NK-92 (cell line): ENCODE data around the gene BTNL3.

ENCODE experiments used
- DNase-seq: peaks from one replicate; lab custom pipeline; 2025; ENCODE audit not compliant: unreplicated experiment; lab: John Stamatoyannopoulos, UW

BTNL3 gene

GRCh38 chr5:181020688-181021087, 32.0 kb downstream of the BTNL3 start:
- DNase-seq, result no peak

DNA sequence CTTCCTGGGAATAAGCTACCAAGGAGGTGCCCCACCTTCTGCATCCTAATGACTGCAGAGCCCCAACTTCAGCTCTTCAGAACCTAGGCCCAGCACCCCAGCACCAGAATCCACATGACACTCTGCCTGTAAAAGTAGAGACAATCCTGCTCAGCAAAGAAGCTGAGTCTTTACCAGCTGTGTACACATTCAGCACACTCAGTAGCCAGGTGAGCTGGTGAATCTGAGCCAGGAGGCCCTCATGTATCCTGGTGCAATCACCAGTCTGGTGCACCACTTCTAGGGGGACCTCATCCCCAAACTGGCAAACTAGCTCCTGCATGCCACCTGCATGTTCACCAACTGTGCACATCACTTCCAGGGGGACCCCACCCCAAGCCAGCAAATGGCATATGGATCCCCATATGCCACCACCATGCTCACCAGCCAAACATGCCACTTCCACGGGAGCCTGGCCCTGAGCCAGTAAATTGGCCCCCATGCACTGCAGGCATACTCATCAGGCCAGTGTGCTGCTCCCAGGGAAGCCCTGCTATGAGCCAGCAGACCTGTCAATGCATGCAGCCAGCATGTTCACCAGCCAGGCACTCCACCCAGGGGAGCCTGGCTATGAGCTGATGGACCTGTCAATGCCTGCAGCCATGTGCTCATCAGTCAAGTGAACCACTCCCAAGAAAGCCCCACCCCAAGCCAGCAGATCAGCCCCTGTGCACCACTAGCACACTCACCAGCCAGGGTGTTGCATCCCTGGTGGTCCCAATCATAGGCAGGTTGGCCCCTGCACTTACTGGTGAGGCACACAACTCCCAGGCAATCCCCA, 35.8 kb downstream of the BTNL3 start:
- no peak for DNase-seq

DNA sequence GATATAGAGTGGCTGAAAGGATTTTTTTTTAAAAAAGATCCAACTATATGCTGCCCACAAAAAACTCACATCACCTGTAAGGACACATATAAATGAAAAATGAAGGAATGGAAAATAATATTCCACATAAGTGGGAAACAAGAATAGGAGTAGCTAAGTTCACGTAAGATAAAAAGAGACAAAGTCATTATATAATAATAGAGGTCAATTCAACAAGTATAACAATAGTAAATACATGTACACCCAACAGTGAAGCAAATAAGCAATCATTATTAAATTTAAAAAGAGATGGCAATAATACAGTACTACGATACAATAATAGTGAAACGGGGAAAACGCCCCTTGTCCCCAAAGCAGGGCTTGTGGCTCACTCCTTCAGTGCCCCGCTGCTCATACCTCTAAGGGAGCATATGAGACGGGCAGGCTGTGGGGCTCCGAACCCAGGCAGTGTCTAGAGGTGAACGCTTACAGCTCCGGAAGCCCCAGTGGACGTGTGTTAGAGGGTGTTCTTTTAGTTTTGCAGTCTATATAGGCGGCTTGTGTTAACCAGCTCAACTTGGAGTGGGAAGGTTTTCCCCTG, 38.9 kb downstream of the BTNL3 start:
- DNase-seq, result no peak

- DNase-seq, result no peak
Measured at GRCh38 chr5:181028032-181028819, 39.6 kb downstream of the BTNL3 start.

DNA sequence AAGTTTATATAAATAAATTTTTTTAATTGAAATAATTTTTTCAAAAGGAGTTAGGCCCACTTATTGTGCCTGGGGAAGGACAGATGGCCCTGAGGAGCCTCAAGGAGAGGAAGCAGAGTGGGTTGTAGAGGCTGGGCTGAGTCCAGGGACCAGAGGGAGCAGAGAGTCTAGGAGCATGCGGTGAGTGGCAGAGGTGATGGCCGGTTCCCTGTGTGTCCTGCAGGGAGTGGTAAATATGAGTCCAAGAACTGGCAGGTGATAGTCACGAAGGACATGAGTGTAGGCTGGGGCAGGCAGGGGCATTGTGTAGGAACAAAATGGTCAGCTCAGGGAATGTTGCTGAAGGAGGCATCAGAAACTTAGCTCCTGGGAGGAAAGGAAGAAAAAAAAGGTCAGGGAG, 43.1 kb downstream of the BTNL3 start:
- no peak for DNase-seq

GRCh38 chr5:181035991-181036815, 47.6 kb downstream of the BTNL3 start:
- no peak for DNase-seq

DNA sequence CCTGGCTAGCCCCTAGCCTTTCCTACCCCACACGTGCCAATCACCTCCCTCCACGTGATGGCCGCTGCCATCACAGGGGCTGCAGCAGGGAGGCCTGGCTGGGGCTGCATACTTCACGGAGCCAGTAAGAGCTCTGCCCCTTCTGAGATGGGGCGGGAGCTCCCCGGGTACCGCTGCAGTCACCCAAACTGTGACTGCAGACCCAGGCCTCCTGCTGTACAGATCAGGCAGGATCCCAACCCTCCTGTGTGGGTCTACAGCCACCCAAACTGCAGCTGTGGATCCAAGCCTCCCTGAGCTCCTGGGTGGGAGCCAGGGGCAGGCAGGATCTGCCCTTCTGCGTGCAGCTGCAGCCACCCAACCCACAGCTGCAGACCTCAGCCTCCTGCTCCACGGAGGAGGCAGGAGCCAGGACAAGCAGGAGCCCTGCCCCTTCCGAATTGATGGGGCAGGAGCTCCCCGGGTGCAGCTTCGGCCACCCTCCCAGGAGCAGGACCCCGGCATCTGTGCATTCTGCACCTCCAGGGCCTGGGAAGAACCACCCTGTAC, 48.2 kb downstream of the BTNL3 start:
- DNase-seq, result no peak

DNA sequence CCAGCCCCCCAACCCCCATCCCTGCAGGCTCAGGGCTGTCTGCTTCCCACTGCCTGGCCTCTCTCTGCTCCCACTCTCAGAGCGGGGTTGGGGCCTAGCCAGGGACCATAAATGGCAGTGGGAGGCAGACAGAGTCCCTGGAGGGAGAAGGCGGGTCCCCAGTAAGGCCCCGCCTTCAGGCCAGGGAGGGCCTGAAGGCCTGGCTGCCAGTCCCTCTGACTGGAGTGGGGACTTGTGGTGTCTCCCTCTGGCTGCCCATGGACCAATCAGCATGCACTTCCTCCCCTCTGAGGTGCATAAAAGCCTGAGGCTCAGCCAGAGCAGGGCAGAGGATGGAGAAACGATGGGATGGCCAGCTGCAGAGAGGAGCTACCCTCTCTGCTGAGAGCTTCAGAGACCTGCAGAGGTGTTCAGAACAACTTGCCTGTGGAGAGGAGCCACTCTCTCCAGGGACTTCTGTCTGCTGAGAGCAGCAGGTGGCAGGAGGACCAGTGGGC, 48.8 kb downstream of the BTNL3 start:
- DNase-seq, result no peak

DNA sequence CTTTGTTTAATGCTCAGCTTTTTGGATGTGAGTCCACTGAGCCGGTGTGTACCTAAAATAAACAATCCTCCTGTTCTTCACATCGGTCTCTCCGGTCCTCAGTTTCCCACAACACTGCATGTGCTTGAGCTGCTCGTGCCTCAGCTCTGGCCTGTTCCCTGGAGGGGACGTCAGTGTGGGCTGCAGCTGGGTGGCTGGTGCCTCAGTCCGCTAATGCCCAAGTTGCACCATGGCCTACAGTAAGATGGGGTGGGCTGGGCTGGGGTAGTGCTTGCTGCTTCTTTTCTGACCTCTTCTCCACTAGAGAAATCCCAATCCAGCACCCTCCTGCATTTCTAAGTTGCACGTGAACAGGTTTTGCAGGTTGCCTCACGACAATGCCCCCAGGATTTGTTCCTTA, 50.8 kb downstream of the BTNL3 start:
- DNase-seq, result no peak

DNA sequence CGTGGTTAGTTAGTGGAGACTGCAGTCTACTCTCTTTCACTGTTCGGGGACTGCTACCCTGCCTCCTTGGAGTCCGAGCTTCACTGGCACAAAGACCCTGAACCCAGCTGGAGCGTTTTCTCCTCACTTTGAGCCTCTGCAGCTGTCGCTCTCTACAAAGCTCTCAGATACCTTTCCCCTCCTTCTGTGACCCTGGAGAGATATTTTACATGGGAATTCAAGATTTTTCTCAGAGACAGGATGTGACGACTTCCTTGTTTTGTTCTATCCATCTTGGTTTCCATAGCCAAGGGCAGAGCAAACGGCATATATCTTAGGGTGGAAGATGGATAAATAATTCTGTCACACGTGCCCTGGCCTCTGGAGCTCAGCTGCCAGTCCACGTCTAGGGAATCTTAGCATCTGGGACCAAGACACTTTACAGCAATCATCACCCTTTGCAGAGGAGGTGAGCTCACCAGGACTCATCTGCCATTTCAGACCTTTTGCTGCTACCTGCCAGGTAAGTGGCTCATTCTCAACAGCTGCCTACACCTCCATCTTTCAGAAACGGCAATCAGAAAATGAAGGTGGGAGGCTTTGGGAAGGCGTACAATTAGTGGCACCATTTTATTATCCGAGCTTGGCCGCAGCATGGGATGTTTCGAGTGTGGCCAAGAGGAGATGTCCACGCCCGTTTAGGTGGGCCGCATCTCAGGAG, 51.4 kb downstream of the BTNL3 start, which contains the start of gene BTNL9:
BTNL9 (plus strand) TSS at position 336 of the 700 bp plus-strand sequence. CDS start 5,224 bp downstream, outside the sequence.
- no peak for DNase-seq

- DNase-seq, result no peak
Measured at GRCh38 chr5:181040631-181040945, 51.9 kb downstream of the BTNL3 start.

DNA sequence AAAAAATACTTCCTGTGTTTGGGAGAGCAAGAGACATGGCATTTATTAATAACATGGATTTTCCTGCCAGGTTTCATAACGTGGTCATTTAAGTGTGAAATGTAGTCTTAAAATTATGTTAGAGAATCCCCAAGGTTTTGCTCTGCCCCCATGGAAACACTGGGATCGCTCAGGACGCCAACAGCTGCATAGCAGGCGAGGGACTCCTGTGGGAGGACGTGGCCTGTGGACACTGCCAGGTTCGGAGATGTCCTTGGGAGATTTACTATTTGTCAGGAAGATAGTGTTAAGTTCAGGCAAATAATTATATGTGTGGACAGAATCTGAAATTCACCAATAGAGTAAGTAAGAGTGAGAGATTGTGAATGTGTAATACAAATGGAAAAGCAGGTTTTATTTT, 52.4 kb downstream of the BTNL3 start:
- no peak for DNase-seq

DNA sequence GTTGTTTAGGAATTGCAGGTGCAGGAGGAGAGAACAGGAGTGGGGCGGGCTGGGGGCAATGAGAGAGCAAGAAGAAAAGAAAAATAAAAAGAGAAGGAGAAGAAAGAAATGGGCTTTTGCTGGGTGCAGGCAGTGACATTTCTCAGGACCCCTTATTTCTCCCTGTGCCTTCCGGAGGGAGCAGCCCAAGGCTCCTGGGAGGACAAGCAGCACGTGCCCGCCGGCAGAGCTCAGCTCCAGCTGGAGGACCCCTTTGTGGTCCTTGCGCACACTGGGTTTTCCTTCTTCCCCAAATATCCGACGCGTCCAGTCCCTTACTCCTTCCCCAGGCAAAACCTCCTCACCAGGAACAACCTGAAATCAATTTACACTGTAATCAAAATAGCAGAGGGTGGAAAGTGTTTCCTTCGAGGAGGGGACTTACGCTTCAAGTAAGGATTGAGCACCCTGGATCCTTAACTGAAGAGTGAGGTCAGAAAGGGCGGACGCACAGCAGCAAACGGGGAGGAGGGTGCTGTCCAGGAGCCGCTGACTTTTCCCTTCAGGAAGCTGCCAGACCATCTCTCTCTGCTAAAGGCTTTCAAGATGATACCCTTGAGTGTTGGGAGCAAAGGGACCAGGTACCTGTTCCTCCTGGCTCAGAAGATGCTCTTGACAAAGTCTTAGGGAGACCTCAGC, 53.5 kb downstream of the BTNL3 start:
- DNase-seq, result no peak

- DNase-seq, result no peak
Measured at GRCh38 chr5:181042722-181043121, 54.1 kb downstream of the BTNL3 start.

- DNase-seq, result no peak
Measured at GRCh38 chr5:181043285-181044092, 54.8 kb downstream of the BTNL3 start.

- no peak for DNase-seq
Measured at GRCh38 chr5:181044093-181044599, 55.5 kb downstream of the BTNL3 start.

GRCh38 chr5:181044662-181045305, 56.1 kb downstream of the BTNL3 start:
- DNase-seq, result no peak

GRCh38 chr5:181045316-181045715, 56.7 kb downstream of the BTNL3 start:
- no peak for DNase-seq
